Measurements from ENCODE around the gene CEP131.

DNA sequence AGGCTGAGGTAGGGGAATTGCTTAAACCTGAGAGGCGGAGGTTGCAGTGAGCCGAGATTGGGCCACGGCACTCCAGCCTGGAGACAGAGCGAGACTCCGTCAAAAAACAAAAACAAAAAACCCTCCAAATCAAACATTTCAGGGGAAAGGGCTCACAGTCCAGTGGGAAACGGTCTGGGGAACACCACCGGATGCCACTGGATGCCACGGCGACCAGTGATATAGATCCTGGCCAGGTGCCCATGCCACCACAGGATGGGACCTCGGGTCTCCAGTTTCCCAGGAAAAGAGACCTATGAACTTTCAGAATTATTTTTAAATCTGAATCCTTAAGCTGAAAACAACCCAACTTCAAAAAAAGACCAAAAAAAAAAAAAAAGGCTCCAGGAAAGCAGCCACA lies 12.3 kb downstream of the CEP131 start:
- TF ChIP-seq, protein P1, sequence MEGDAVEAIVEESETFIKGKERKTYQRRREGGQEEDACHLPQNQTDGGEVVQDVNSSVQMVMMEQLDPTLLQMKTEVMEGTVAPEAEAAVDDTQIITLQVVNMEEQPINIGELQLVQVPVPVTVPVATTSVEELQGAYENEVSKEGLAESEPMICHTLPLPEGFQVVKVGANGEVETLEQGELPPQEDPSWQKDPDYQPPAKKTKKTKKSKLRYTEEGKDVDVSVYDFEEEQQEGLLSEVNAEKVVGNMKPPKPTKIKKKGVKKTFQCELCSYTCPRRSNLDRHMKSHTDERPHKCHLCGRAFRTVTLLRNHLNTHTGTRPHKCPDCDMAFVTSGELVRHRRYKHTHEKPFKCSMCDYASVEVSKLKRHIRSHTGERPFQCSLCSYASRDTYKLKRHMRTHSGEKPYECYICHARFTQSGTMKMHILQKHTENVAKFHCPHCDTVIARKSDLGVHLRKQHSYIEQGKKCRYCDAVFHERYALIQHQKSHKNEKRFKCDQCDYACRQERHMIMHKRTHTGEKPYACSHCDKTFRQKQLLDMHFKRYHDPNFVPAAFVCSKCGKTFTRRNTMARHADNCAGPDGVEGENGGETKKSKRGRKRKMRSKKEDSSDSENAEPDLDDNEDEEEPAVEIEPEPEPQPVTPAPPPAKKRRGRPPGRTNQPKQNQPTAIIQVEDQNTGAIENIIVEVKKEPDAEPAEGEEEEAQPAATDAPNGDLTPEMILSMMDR (IDR thresholded peaks at IDR 0.05 in 4 of 5, conservative IDR thresholded peaks at IDR 0.05 in 1 of 5), result no peak
- no peak for TF ChIP-seq POLR2A (IDR thresholded peaks at IDR 0.05)
